Activated CD4-positive, alpha-beta T cell treated with anti-CD3 and anti-CD28 coated beads for 1 hour (primary cell): Measurements from ENCODE around the gene MACROH2A1.

Source experiments
- DNase-seq: peaks from one replicate; pipeline ENCODE4 v3.0.0-alpha.2; 2020

MACROH2A1 gene

DNA sequence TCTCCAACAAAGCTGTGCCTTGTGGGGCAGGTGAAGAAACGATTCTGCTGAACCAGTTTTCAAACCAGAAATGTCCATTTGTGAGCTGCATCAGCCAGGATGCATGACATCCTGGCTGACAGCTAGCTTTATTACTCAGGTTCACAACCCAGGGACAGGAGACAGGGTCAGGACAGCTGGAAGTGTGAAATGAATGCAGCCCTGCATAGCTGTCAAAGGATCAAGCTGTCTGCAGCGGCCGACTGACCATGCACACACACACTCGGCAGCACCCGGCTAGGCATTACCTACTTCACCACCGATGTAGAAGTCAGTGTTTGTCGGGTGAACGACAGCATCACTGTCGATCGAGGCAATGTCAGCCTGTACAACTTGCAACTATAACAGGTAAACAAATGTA lies 48.5 kb downstream of the MACROH2A1 start:
- no peak for DNase-seq

DNA sequence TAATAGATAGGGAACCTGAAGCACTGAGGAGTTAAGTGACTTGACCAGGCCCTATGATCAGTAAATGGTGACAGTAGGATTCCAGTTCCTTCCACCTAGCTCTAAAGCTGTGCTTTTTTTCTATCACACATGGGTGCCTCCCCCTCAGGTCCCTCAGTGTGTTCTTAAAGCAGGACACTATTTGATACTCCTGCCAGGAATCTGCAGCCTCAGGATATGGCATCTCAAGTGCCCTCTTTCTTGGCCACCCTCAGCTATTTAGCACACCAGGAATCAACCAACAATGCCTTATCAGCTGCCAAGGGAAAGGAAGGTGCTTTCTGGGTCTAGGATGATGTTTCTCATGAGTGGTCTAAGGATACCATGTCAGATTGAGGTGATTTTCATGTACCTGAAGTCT lies 49.1 kb downstream of the MACROH2A1 start:
- no peak for DNase-seq

GRCh38 chr5:135349451-135349850 lies 49.6 kb downstream of the MACROH2A1 start:
- no peak for DNase-seq

GRCh38 chr5:135348918-135349317 lies 50.1 kb downstream of the MACROH2A1 start:
- DNase-seq, result no peak

GRCh38 chr5:135347392-135347791 lies 51.6 kb downstream of the MACROH2A1 start:
- no peak for DNase-seq

GRCh38 chr5:135345956-135346731 lies 52.9 kb downstream of the MACROH2A1 start:
- DNase-seq, result no peak

DNA sequence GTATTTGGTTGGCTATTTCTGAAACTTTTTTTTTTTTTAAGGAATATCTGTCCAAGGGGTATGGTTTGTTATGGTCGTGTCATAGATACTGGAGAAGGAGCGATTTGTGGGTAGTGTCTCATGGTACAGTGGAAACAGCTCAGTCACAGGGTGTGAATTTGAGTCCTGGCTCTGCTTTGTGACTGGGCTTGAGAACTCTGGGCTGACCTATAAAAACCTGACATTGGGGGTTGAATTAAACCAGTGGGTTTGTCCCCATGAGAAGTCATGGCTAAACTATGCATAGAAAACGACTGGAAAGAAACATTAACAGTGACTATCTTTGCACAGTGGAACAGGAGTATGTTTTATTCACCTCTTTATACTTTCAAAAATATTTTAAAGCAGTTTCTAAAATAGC lies 54.7 kb downstream of the MACROH2A1 start:
- no peak for DNase-seq

DNA sequence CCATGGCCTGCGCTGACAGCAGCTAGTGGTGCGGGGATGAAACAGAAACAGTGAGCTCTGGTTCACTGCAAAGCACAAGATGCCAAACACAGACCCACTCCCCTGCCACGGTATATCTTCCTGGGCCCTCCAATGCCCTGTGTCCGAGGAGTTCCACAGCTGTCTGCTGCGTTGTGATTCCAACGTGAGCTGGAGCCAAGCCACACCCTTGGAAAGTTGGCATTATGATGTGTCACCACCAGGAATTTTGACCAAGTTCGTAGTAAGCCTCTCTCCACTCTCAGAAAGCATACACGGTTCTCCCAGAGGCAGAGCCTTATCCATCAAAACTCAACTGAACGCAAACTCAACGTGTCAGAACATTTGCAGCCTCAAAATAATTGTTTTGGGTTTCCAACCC lies 55.6 kb downstream of the MACROH2A1 start:
- DNase-seq, result no peak

- DNase-seq, result no peak
Measured at GRCh38 chr5:135342551-135342875, 56.5 kb downstream of the MACROH2A1 start.

GRCh38 chr5:135341696-135342550 lies 57.1 kb downstream of the MACROH2A1 start:
- no peak for DNase-seq

DNA sequence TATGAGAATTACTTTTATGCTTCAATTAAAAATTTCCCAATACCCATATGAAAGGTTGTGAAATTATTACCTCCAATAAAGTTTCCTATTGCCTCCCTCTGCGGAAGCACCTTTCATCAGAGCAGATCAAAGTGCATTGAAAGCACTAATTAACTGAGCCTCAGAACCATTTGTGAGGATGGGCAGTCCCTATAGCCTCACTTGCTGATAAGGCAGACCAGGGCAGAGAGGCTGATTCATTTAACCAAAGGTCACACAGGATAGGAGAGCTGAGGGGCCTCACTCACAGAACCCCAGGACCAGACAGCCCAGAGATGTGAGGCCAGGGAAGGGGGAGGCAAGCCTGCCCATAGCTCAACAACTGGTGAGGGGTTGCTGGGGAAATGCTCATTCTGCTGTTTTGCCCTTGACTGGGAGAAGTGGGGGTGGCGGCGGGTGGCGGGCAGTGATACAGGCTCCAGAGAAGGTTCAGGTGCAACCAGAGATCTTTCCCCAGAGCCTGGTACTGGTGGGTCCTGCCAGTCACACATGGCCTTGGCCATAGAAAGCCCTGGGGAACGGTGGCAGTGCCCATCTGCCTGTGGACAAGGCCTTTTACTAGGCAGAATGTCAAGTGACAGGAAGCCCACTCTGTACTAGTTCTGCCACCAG lies 57.9 kb downstream of the MACROH2A1 start:
- no peak for DNase-seq

DNA sequence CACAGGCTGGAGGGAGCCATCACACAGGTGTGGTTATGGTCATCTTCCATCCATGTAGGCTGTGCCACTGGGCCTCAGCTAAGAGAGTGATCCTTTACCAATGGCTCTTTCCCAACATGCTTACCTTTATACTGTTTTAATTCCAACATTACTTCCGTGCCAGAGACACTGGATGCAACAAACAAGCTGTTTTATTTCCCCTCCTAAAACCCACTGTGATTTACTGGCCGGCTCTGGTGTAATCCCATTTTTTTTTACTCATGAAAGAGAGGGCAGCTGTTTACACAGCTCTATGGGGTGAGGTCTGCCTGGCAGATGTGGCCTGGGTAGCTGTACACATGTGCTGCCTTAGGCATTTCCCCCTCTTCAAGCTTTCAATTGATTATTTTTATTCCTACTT lies 58.5 kb downstream of the MACROH2A1 start:
- no peak for DNase-seq

- no peak for DNase-seq
Measured at GRCh38 chr5:135339623-135340022, 59.4 kb downstream of the MACROH2A1 start.

GRCh38 chr5:135339189-135339588 lies 59.8 kb downstream of the MACROH2A1 start:
- no peak for DNase-seq

- no peak for DNase-seq
Measured at GRCh38 chr5:135337064-135337463, 62.0 kb downstream of the MACROH2A1 start.

GRCh38 chr5:135335031-135335828 lies 63.8 kb downstream of the MACROH2A1 start:
- no peak for DNase-seq

DNA sequence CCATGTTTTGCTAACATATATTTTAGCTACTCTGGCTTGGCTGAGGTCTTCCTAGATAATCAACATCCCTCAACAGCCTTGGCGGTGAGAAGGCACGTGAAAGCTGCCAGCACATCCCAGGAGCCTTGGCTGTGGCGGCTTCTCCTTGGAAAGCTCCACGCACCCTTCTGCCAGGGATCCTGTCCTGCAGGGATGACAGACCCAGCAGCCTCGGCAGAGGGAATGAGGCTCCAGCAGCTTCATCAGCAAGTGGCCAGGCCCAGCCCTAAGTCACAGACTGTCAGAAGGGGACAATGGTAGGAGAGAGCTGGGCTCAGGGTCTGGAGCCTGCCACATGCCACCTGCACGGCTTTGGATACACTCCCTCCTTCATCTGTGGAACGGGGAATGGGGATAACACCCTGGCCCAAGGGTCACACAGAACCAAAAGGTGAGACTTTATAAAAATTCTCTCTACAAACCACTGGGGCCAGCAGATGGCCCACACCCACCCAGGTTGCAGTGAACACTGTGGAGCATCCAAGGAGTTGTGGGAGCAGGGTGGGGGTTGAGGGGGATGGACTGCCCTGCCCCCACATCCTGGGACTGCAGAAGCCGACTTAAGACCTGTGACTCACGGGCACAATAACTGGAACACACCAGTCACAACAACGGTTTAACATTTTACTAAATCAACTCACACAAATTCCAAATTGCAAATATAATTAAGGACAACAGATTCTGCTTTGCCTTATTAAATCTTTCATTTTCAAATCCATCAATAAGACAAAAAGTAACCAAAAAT lies 65.1 kb downstream of the MACROH2A1 start:
- DNase-seq, result no peak

DNA sequence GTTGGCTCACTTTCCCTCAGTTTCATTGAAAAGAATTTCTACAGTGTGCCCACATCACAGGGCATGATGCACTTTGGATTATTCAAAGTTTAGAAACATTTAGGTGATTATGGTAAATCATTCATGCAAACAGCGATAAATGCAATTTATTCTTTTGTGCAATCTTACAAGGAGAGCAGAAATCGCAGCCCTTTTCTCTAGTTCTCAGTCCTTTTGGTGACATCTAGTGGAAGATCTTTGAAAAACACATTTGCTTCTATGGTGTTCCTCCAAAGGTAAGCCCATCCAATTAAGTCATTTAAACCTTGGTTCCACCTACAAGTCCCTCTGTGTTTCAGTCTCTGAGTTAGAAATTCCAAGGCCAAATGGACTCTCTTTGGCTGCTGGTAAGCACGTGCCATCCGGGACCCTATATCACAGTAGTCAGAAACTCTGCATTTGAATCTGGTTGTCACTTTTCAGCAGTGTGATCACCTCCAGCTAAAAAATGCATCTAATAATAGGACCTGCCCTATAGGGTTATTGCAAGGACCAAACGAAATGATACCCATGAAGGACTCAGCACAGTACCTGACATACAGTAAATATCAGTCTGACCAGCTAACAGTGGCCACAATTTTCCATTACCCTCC lies 66.4 kb downstream of the MACROH2A1 start:
- DNase-seq, result no peak

- DNase-seq, result no peak
Measured at GRCh38 chr5:135331612-135332011, 67.4 kb downstream of the MACROH2A1 start.

DNA sequence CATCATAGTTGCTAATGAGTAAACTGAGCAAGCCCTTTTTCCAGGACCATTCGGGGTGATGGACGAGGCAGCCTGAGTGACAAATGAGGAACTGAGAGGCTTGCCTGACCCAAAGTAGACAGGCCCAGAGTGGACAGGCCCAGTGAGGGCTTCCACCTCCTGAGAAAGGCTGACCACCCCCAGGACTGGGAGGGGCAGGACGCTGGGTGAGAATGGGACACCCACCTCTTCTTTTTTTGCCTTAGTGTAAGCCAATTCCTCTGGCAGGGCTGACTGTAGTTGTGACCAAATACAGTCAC lies 68.3 kb downstream of the MACROH2A1 start:
- no peak for DNase-seq

- DNase-seq, result no peak
Measured at GRCh38 chr5:135329913-135330797, 68.9 kb downstream of the MACROH2A1 start.
